Measurements from ENCODE around the gene ACADS. TPM values are rescaled to one million over a fixed set of nuclear protein-coding genes. Genes with fewer than 3 reads are reported as not detected.

The ACADS gene
- total RNA-seq, 2 experiments from 2014 or later, result 15.6 to 16.6 TPM

DNA sequence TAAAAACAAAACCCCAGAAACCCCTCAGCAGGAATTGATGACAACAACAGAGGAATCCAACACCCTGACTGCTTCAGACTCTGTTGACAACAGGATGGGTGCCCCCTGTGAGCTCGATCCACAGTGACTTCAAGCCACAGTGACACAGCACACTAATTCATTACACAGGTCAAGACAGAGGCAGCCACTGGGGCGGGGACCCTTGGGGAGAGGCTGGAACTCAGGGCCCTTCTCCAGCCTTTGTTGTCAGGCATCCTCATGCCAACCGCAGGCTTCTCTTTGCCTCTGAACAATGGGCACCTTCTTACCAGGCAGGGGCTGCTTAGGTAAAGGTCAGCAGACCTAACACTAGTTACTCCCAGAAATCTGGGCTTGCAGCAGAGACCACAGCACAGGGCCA is 37.6 kb downstream of the ACADS start:
- ChIA-PET CTCF (no interaction called here), POLR2A (no interaction called here)
- H3K4me3 Mint-ChIP-seq, result no peak overlapping the region
- no peak for DNase-seq
- no peaks in the 10 kb centered on the region for H3K9me3 Mint-ChIP-seq
- H3K27me3 Mint-ChIP-seq, result no peaks in the 10 kb centered on the region
- intact Hi-C loops (cut with micrococcal nuclease), result no loop called here
- H3K36me3 Mint-ChIP-seq, result peaks cover 25% of the 10 kb centered on the region
- H3K4me1 Mint-ChIP-seq (ENCODE audit: low read depth), result peaks cover 11% of the 10 kb centered on the region
- no peak overlapping the region for H3K27ac Mint-ChIP-seq

DNA sequence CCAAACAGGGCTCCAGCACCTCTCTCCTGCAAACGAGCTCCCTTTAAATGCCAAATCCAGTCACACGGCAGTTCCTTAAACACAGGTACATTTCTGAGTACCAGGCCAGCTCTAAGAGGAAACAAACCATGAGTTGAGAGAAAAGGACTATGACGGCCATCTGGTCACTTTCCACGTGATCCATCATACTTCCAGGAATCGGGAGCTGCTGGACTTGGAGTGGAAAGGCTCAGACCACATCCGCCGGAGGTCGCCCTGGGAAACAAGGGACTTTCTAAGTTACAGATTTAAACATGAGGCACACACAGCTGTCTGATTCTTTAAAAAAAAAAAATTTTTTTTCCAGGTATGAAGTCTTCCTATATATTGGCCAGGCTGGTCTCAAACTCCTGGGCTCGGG is 39.2 kb downstream of the ACADS start:
- ChIA-PET POLR2A (interaction anchor here (0.6 to 0.7 kb wide), 2 partner anchors 145 to 154 kb away, joined by 3 read pairs; no protein-coding TSS in a partner anchor), CTCF (interaction anchor here (0.8 kb wide), 1 partner anchor 95 kb away, joined by 4 read pairs; no protein-coding TSS in a partner anchor)
- intact Hi-C loops (cut with micrococcal nuclease), result no loop called here
- DNase-seq, result no peak
- H3K4me1 Mint-ChIP-seq (ENCODE audit: low read depth), result peaks cover 11% of the 10 kb centered on the region
- no peak overlapping the region for H3K4me3 Mint-ChIP-seq
- no peak overlapping the region for H3K27ac Mint-ChIP-seq
- no peaks in the 10 kb centered on the region for H3K9me3 Mint-ChIP-seq
- H3K36me3 Mint-ChIP-seq, result peaks cover 30% of the 10 kb centered on the region
- H3K27me3 Mint-ChIP-seq, result no peaks in the 10 kb centered on the region

DNA sequence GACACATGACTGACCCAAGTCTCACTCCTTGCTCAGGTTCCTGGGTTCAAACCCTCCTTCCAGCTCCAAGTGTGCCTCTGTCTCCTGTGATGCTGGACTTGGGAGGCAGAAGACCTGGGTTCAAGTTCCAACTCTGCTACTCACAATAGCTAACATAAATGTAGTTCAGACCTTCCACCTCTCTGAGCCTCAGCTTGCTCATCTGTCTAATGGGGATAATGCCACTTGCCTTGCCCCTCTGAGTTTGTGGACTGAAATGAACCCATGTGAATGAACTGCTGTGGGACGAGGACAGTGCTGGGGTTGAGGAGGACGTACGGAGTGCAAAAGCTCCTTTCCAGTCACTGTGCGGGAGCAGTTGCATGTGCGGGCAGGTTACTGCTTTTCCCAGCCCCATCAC is 40.9 kb downstream of the ACADS start:
- ChIA-PET POLR2A (no interaction called here), CTCF (interaction anchor here (0.8 to 2.1 kb wide), 4 partner anchors 15 to 205 kb away, joined by 3 to 7 read pairs (median 3); no protein-coding TSS in a partner anchor)
- Mint-ChIP-seq H3K36me3 (peaks cover 24% of the 10 kb centered on the region), H3K9me3 (no peaks in the 10 kb centered on the region), H3K27ac (no peak overlapping the region), H3K27me3 (no peaks in the 10 kb centered on the region), H3K4me1 (ENCODE audit: low read depth) (peaks cover 2% of the 10 kb centered on the region), H3K4me3 (no peak overlapping the region)
- DNase-seq, result no peak
- intact Hi-C loops (cut with micrococcal nuclease), result no loop called here

DNA sequence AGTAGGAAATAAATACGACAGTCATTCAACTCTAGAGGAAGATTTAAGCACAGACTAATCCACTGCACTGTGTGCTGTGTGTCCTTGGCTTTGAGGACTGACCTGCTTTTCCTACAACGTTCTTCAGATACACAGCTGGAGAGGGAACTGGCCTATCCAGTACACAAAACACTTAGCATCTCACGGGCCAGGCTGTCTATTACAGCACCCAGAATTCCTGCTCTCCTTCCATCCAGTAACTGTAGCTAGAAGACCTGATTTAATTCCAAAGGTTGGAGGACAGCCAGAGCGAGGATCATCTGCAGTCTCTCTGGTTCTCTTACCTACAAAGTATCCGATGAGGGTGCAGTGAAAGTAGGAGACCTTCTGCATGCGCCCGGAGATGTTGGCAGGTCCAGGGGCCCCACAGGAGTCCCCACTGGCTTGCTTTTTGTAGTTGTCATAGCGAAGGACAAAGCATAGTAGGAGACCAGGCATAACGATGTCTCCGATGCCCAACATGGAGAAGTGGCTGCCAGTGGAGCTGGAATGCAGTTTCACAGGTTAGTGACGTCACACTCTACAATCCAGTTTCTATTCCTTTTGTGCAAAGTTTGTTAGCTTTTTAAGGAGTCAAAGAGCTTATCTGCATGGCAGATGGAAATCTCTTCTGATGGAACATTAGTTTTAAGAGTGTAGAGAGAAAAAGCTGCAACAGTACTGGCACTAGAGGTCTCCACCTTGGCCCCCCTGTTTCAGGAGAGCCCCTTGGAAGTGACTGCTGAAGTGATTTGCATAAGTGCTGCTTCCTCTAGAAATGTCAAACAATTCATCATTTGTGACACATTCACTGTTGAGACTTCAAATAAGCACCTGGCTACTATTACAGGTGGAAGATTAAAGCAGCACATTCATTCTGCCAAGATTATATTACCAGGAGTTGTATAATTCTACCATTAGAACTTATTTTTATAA is 41.7 kb downstream of the ACADS start:
- Mint-ChIP-seq H3K4me3 (no peak overlapping the region), H3K36me3 (peaks cover 17% of the 10 kb centered on the region), H3K27ac (no peak overlapping the region), H3K27me3 (no peaks in the 10 kb centered on the region), H3K4me1 (ENCODE audit: low read depth) (no peaks in the 10 kb centered on the region), H3K9me3 (no peaks in the 10 kb centered on the region)
- CTCF ChIA-PET, result interaction anchor here (0.6 to 2.1 kb wide), 4 partner anchors 16 to 204 kb away, joined by 3 to 7 read pairs (median 3); no protein-coding TSS in a partner anchor
- intact Hi-C loops (cut with micrococcal nuclease), result no loop called here
- POLR2A ChIA-PET, result no interaction called here
- DNase-seq, result no peak

DNA sequence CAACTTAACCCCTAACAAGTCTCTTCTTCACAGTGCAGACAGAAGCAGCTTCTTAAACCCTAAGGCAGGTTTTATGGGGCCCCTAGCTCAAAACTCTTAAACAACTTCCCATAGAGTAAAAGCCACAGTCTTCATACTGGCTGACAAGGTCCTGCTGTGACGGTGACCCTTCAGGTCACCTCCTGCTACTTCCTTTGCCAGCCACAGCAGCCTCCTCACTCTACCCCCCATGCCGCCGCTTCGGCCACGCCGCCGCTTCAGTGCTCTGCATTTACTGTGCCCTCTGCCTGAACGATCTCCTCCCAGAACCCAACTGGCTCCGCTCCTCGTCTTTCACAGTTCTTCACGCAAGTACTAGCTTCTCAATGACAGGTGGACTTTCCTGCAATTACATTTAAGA is 45.5 kb downstream of the ACADS start:
- Mint-ChIP-seq H3K4me1 (ENCODE audit: low read depth) (peaks cover 15% of the 10 kb centered on the region), H3K36me3 (peaks cover 13% of the 10 kb centered on the region), H3K4me3 (no peak overlapping the region), H3K27ac (no peak overlapping the region), H3K9me3 (no peaks in the 10 kb centered on the region), H3K27me3 (no peaks in the 10 kb centered on the region)
- no peak for DNase-seq
- ChIA-PET CTCF (no interaction called here), POLR2A (no interaction called here)
- intact Hi-C loops (cut with micrococcal nuclease), result no loop called here

DNA sequence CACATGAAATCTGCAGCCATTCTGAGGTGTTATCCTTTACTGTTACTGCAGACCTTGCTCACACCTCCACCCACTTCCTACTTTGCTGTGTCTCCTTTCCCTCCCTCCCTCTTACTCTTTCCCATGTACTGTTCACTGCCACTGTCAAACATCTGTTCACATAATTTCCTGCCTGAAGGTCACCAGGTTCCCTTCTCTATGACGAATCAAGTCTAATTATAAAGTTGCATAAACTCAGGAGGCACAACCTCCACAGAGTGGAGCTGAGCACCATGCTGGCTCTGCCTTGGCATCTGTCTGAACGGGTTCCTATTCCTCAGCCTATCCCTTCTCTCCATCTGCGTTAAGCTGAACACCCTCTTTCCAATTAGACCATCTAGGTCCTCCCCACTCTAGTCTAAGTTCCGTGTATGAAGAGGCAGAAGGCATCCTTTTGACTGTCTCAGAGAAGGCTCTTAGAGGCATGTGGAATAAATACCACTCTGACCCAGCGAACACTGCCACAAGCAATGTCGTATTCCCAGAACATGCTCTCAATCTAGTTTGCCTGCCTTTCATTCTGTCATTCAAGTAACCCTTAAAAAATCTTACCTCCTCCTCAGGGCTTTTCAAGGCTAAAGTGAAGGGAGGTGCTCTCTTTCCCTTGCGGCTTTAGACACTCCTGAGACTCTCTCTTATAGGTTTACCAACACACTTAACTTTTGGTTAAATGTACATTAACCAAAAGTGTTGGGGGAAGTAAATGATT is 48.7 kb downstream of the ACADS start:
- peak; percentile 13 for DNase-seq
- Mint-ChIP-seq H3K27ac (peak overlapping the region; percentile 1), H3K4me1 (ENCODE audit: low read depth) (peaks cover 26% of the 10 kb centered on the region), H3K4me3 (no peak overlapping the region), H3K36me3 (peaks cover 1% of the 10 kb centered on the region), H3K27me3 (no peaks in the 10 kb centered on the region), H3K9me3 (no peaks in the 10 kb centered on the region)
- ChIA-PET POLR2A (no interaction called here), CTCF (no interaction called here)
- intact Hi-C loops (cut with micrococcal nuclease), result no loop called here

DNA sequence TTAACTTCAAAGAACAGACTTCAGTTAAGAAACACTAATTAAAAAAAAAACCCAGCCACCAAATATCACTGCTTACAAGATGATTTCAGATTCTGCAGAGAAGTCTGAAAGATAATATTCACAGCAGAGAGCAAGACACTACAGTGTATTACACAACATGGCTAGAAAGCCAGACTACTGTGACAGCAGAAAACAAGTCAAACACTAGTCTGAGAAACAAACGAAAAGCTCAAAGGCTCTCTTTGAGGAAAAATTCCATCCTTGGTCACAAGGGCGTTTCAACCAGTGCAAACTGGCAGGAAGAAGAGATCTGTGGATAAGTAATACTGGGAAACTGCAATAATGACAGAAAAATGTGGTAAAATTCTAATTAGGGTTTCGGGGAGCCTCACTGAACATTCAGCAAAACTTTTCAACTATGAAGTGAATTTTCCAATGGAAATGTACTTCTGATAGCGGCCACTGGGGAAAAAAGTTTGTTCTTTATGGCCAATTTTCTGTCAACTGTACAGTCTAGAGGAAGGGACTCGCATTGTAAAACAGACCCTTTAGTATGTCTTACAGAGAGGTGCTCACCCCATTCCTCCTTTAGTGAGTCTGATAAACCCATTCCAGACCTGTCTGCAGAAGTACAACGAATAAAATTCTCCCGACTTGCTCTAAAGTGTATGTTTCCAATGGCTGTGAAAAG is 50.4 kb downstream of the ACADS start:
- H3K36me3 Mint-ChIP-seq, result peaks cover 5% of the 10 kb centered on the region
- H3K4me1 Mint-ChIP-seq (ENCODE audit: low read depth), result peaks cover 26% of the 10 kb centered on the region
- no peak overlapping the region for H3K4me3 Mint-ChIP-seq
- CTCF ChIA-PET, result no interaction called here
- no peaks in the 10 kb centered on the region for H3K27me3 Mint-ChIP-seq
- no peak overlapping the region for H3K27ac Mint-ChIP-seq
- POLR2A ChIA-PET, result no interaction called here
- no peaks in the 10 kb centered on the region for H3K9me3 Mint-ChIP-seq
- intact Hi-C loops (cut with micrococcal nuclease), result no loop called here
- DNase-seq, result no peak

DNA sequence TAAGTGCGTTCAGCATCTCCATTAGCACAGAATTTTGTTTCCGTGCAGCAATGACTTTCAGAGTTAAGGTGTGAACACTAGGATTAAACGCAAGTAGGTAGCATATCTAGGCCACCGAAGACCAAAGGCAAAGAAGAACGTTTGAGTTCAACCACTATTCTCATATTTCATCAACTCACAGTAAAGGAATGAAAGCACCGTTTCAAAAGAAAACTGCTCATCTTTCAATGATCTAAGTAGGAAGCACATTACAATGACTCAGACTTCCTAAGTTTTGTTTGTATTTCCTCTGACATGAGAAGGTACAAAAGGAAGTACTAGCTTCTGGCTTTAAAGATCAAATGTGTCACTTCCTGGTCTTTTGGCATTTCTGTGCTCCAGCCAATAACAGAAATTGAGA is 57.6 kb downstream of the ACADS start:
- Mint-ChIP-seq H3K4me1 (ENCODE audit: low read depth) (peaks cover 35% of the 10 kb centered on the region), H3K27me3 (no peaks in the 10 kb centered on the region), H3K9me3 (no peaks in the 10 kb centered on the region), H3K4me3 (peak overlapping the region; percentile 7), H3K27ac (peak overlapping the region; percentile 60), H3K36me3 (peaks cover 17% of the 10 kb centered on the region)
- DNase-seq, result peak; percentile 49
- ChIA-PET POLR2A (interaction anchor here (1.1 kb wide), 1 partner anchor 120 kb away, joined by 3 read pairs; no protein-coding TSS in a partner anchor), CTCF (interaction anchor here (3.3 kb wide), 1 partner anchor 16 kb away, joined by 21 read pairs; no protein-coding TSS in a partner anchor)
- intact Hi-C loops (cut with micrococcal nuclease), result loop anchor here (1.0 to 5.0 kb wide), 5 partner anchors 14 to 254 kb away; partner anchors contain the start of gene OASL

DNA sequence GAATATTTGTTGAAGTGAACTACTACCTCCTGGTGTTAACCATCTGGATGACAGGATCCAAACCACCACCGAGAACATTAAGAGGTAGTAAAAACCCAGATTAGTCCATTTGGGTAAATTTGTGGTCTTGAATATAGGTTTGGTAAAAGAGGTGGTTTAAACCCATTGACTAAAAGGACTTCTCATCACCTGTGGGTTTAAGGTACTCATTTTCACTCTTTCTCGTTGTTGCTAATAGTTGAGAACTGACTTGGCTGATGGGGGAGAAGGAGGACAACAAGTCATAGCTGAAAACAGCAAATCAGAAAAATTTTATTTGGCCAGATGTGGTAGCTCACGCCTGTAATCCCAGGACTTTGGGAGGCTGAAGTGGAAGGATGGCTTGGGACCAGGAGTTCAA is 59.2 kb downstream of the ACADS start:
- intact Hi-C loops (cut with micrococcal nuclease), result loop anchor here (5.0 kb wide), 2 partner anchors 67 to 252 kb away; partner anchors contain the start of gene OASL
- no peak for DNase-seq
- Mint-ChIP-seq H3K27me3 (no peaks in the 10 kb centered on the region), H3K4me1 (ENCODE audit: low read depth) (peaks cover 43% of the 10 kb centered on the region), H3K27ac (peak overlapping the region; percentile 49), H3K9me3 (no peaks in the 10 kb centered on the region), H3K36me3 (peaks cover 17% of the 10 kb centered on the region), H3K4me3 (no peak overlapping the region)
- POLR2A ChIA-PET, result interaction anchor here (0.7 to 1.4 kb wide), 2 partner anchors 14 to 63 kb away, joined by 3 to 6 read pairs; no protein-coding TSS in a partner anchor
- CTCF ChIA-PET, result interaction anchor here (0.7 to 3.3 kb wide), 4 partner anchors 15 to 175 kb away, joined by 3 to 21 read pairs (median 3); no protein-coding TSS in a partner anchor

DNA sequence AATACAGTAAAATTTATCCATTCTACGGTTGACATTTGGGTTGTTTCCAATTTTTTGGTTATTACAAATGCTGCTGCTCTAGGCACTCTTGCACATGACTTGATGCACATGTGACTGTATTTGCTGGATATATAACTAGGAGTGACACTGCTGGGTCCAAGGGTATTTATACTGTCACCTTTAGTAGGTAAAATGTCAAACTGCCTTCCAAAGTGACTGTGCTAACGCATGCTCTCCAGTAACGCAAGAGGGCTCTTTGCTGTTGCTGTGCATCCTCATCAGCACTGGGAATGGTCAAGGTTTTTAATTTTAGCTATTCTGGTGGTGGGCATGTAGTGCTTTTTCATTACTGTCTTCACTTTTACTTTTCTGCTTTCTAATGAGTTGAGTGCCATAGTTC is 62.3 kb downstream of the ACADS start:
- Mint-ChIP-seq H3K4me1 (ENCODE audit: low read depth) (peaks cover 42% of the 10 kb centered on the region), H3K27ac (no peak overlapping the region), H3K36me3 (peaks cover 8% of the 10 kb centered on the region), H3K4me3 (no peak overlapping the region), H3K9me3 (no peaks in the 10 kb centered on the region), H3K27me3 (no peaks in the 10 kb centered on the region)
- ChIA-PET CTCF (no interaction called here), POLR2A (no interaction called here)
- intact Hi-C loops (cut with micrococcal nuclease), result no loop called here
- DNase-seq, result no peak
